GM19438 (cell line): Measurements from ENCODE around the gene PLEKHA1.

Experiments
- ATAC-seq: cut with Tn5 transposase; IDR thresholded peaks from one replicate; pipeline ENCODE4 v1.9.1; 2021; ENCODE audit warnings: low read depth; ENCODE audit not compliant: unreplicated experiment

PLEKHA1 gene

GRCh38 chr10:122346326-122346950 is 28.1 kb upstream of the PLEKHA1 start:
- ATAC-seq, result no peak

- no peak for ATAC-seq
Observed at GRCh38 chr10:122347170-122347841, 27.2 kb upstream of the PLEKHA1 start.

GRCh38 chr10:122348512-122348911 is 26.0 kb upstream of the PLEKHA1 start:
- no peak for ATAC-seq

- ATAC-seq, result no peak
Observed at GRCh38 chr10:122348935-122349361, 25.6 kb upstream of the PLEKHA1 start.

- ATAC-seq, result no peak
Observed at GRCh38 chr10:122349758-122350369, 24.6 kb upstream of the PLEKHA1 start.

- ATAC-seq, result no peak
Observed at GRCh38 chr10:122350893-122351292, 23.6 kb upstream of the PLEKHA1 start.

GRCh38 chr10:122352817-122353525 is 21.5 kb upstream of the PLEKHA1 start:
- no peak for ATAC-seq

GRCh38 chr10:122354383-122354782 is 20.1 kb upstream of the PLEKHA1 start:
- ATAC-seq, result no peak

GRCh38 chr10:122357685-122358084 is 16.8 kb upstream of the PLEKHA1 start:
- no peak for ATAC-seq

- no peak for ATAC-seq
Observed at GRCh38 chr10:122359621-122360020, 14.9 kb upstream of the PLEKHA1 start.

GRCh38 chr10:122361046-122361445 is 13.5 kb upstream of the PLEKHA1 start:
- no peak for ATAC-seq

GRCh38 chr10:122362031-122362592 is 12.4 kb upstream of the PLEKHA1 start:
- no peak for ATAC-seq

GRCh38 chr10:122362621-122363020 is 11.9 kb upstream of the PLEKHA1 start:
- no peak for ATAC-seq

- no peak for ATAC-seq
Observed at GRCh38 chr10:122363311-122363710, 11.2 kb upstream of the PLEKHA1 start.

- no peak for ATAC-seq
Observed at GRCh38 chr10:122363722-122364463, 10.6 kb upstream of the PLEKHA1 start.

- no peak for ATAC-seq
Observed at GRCh38 chr10:122368502-122369254, 5.8 kb upstream of the PLEKHA1 start.

GRCh38 chr10:122373108-122373507 is 1.4 kb upstream of the PLEKHA1 start:
- ATAC-seq, result no peak

- no peak for ATAC-seq
Observed at GRCh38 chr10:122373721-122374120, 787 bp upstream of the PLEKHA1 start.

- peak; percentile 50 for ATAC-seq
Observed at GRCh38 chr10:122374859-122375678, 561 bp downstream of the PLEKHA1 start.
